Panc1 (cell line): ENCODE measurements around the gene LRIG3.

Source experiments
- CTCF ChIP-seq: fragments of 450-650 bp; IDR thresholded peaks from 2 replicates; pipeline ENCODE4 v1.5.1; 2017; ENCODE audit warnings: mild to moderate bottlenecking
- POLR2AphosphoS5 ChIP-seq: IDR thresholded peaks from 2 replicates; pipeline ENCODE4 v1.6.1; 2012; ENCODE audit warnings: mild to moderate bottlenecking, low read depth, low read length, moderate library complexity
- TF ChIP-seq, protein P1 (sequence below), 2 experiments: IDR thresholded peaks; 2 replicates each; pipeline ENCODE4 v1.6.1; 2011 to 2012; ENCODE audit warnings: low read depth in 2 of 2, control low read depth in 1 of 2, low read length in 1 of 2, mild to moderate bottlenecking in 1 of 2, moderate library complexity in 1 of 2; ENCODE audit not compliant: insufficient read depth in 1 of 2

- TF ChIP-seq CTCF, result no peak
- no peak for TF ChIP-seq POLR2AphosphoS5
- TF ChIP-seq, protein P1, sequence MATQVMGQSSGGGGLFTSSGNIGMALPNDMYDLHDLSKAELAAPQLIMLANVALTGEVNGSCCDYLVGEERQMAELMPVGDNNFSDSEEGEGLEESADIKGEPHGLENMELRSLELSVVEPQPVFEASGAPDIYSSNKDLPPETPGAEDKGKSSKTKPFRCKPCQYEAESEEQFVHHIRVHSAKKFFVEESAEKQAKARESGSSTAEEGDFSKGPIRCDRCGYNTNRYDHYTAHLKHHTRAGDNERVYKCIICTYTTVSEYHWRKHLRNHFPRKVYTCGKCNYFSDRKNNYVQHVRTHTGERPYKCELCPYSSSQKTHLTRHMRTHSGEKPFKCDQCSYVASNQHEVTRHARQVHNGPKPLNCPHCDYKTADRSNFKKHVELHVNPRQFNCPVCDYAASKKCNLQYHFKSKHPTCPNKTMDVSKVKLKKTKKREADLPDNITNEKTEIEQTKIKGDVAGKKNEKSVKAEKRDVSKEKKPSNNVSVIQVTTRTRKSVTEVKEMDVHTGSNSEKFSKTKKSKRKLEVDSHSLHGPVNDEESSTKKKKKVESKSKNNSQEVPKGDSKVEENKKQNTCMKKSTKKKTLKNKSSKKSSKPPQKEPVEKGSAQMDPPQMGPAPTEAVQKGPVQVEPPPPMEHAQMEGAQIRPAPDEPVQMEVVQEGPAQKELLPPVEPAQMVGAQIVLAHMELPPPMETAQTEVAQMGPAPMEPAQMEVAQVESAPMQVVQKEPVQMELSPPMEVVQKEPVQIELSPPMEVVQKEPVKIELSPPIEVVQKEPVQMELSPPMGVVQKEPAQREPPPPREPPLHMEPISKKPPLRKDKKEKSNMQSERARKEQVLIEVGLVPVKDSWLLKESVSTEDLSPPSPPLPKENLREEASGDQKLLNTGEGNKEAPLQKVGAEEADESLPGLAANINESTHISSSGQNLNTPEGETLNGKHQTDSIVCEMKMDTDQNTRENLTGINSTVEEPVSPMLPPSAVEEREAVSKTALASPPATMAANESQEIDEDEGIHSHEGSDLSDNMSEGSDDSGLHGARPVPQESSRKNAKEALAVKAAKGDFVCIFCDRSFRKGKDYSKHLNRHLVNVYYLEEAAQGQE (IDR thresholded peaks at IDR 0.05; ENCODE audit: insufficient read depth in 1 of 2, low read depth in 2 of 2, low read length in 1 of 2), result no peak
Measured at GRCh38 chr12:58918469-58918844, 1.8 kb downstream of the LRIG3 start.
